Measurements from ENCODE around the gene ATG4B.
"Not testable (repeated sequence)": the region's sequence is repeated elsewhere in the genome, so short reads cannot be mapped to it uniquely, and the experiment has no call there.

Gene ATG4B

GRCh38 chr2:241640165-241640795 lies 2.8 kb downstream of the ATG4B start:
- no peak for DNase-seq

GRCh38 chr2:241641631-241642030 lies 4.1 kb downstream of the ATG4B start:
- no peak for DNase-seq

- no peak for DNase-seq
These were observed 7.8 kb downstream of the ATG4B start for GRCh38 chr2:241645056-241645914.

GRCh38 chr2:241645915-241646645 lies 8.6 kb downstream of the ATG4B start:
- no peak for DNase-seq

GRCh38 chr2:241648453-241648852 lies 11.0 kb downstream of the ATG4B start:
- DNase-seq, result no peak

- DNase-seq, result no peak
These were observed 11.9 kb downstream of the ATG4B start for GRCh38 chr2:241649404-241649803.

- DNase-seq, result no peak
These were observed 12.4 kb downstream of the ATG4B start for GRCh38 chr2:241649927-241650326.

GRCh38 chr2:241652142-241652541 lies 14.6 kb downstream of the ATG4B start:
- no peak for DNase-seq

GRCh38 chr2:241652722-241653121 lies 15.2 kb downstream of the ATG4B start:
- DNase-seq, result no peak

GRCh38 chr2:241653210-241653750 lies 15.8 kb downstream of the ATG4B start:
- DNase-seq, result no peak

GRCh38 chr2:241654551-241654950 lies 17.1 kb downstream of the ATG4B start:
- DNase-seq, result no peak

GRCh38 chr2:241655516-241656189 lies 18.2 kb downstream of the ATG4B start:
- no peak for DNase-seq

GRCh38 chr2:241656190-241656741 lies 18.8 kb downstream of the ATG4B start:
- no peak for DNase-seq

GRCh38 chr2:241657786-241658254 lies 20.3 kb downstream of the ATG4B start:
- DNase-seq, result no peak

- no peak for DNase-seq
These were observed 20.8 kb downstream of the ATG4B start for GRCh38 chr2:241658296-241658695.

GRCh38 chr2:241659150-241659739 lies 21.8 kb downstream of the ATG4B start:
- peak; percentile 24 for DNase-seq

- DNase-seq, result no peak
These were observed 23.2 kb downstream of the ATG4B start for GRCh38 chr2:241660593-241661213.

- DNase-seq, result not testable (repeated sequence)
These were observed 25.2 kb downstream of the ATG4B start for GRCh38 chr2:241662731-241663130.

GRCh38 chr2:241665731-241666440 lies 28.4 kb downstream of the ATG4B start:
- no peak for DNase-seq

GRCh38 chr2:241666627-241667400 lies 29.3 kb downstream of the ATG4B start:
- DNase-seq, result peak; percentile 72

Data from NCI-H2227 treated with DMSO at 0.1 percent for 48 hours (cell line).